Cardiac muscle cell (in vitro differentiated cells and primary cell): ENCODE results near the gene FBXL14. TPM values are rescaled to one million over a fixed set of nuclear protein-coding genes. Genes with fewer than 3 reads are reported as not detected.

Experiments used
- DNase-seq, 2 donors: peaks; one replicate each; pipeline versions ENCODE4 v3.0.0 to v3.0.0-alpha.2; 2010 to 2017; ENCODE audit warnings: low read depth in 1 of 2, low spot score in 1 of 2
- H3K27ac ChIP-seq: fragments of 200-600 bp; sonication (generic); 2 replicates; pipeline ENCODE4 v1.5.1; 2016
- H3K27me3 ChIP-seq: fragments of 200-600 bp; sonication (generic); 2 replicates; pipeline ENCODE4 v1.6.0; 2016; ENCODE audit warnings: control low read depth
- H3K36me3 ChIP-seq: fragments of 200-600 bp; sonication (generic); 2 replicates; pipeline ENCODE4 v1.5.1; 2016; ENCODE audit warnings: control low read depth
- H3K4me1 ChIP-seq: fragments of 200-600 bp; sonication (generic); 2 replicates; pipeline ENCODE4 v1.8.1; 2017; ENCODE audit warnings: low read depth, mild to moderate bottlenecking, mixed run types
- H3K4me3 ChIP-seq: fragments of 200-600 bp; sonication (generic); 2 replicates; pipeline ENCODE4 v1.5.1; 2016; ENCODE audit warnings: mild to moderate bottlenecking
- H3K9me3 ChIP-seq: fragments of 200-600 bp; sonication (generic); 2 replicates; pipeline ENCODE4 v1.5.1; 2017; ENCODE audit warnings: low read depth, mild to moderate bottlenecking, control low read depth
- polyA plus RNA-seq: library from polyadenylated mRNA; unstranded; fragments of >200 nt; fragmentation: Nextera tagmentation; extraction: Ambion mirVana; gene quantifications from 2 replicates; pipeline ENCODE4 v1.2.1, GENCODE V29; 2016
- total RNA-seq: library from RNA; depleted of rRNA; stranded (reverse); fragments of >200 nt; gene quantifications from 2 replicates; pipeline ENCODE4 v1.2.3, GENCODE V29; 2016
- TF ChIP-seq, protein P1 (sequence below): IDR thresholded peaks from 2 replicates; pipeline ENCODE4 v1.5.1; 2012; ENCODE audit warnings: low read depth, mild to moderate bottlenecking, low read length

The FBXL14 gene
- total and polyA plus RNA-seq, 2 experiments from 2014 or later, result 17.8 to 27.8 TPM

GRCh38 chr12:1594006-1594260 is 448 bp downstream of the FBXL14 start:
- H3K4me1 ChIP-seq, result peaks cover 45% of the 10 kb centered on the region
- TF ChIP-seq, protein P1, sequence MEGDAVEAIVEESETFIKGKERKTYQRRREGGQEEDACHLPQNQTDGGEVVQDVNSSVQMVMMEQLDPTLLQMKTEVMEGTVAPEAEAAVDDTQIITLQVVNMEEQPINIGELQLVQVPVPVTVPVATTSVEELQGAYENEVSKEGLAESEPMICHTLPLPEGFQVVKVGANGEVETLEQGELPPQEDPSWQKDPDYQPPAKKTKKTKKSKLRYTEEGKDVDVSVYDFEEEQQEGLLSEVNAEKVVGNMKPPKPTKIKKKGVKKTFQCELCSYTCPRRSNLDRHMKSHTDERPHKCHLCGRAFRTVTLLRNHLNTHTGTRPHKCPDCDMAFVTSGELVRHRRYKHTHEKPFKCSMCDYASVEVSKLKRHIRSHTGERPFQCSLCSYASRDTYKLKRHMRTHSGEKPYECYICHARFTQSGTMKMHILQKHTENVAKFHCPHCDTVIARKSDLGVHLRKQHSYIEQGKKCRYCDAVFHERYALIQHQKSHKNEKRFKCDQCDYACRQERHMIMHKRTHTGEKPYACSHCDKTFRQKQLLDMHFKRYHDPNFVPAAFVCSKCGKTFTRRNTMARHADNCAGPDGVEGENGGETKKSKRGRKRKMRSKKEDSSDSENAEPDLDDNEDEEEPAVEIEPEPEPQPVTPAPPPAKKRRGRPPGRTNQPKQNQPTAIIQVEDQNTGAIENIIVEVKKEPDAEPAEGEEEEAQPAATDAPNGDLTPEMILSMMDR, result no peak

GRCh38 chr12:1593174-1594005 is 991 bp downstream of the FBXL14 start:
- H3K4me1 ChIP-seq, result peaks cover 51% of the 10 kb centered on the region
- peak overlapping the region; percentile 75 for H3K4me3 ChIP-seq
- H3K27ac ChIP-seq, result peak overlapping the region; percentile 92
- H3K27me3 ChIP-seq, result no peaks in the 10 kb centered on the region
- no peaks in the 10 kb centered on the region for H3K9me3 ChIP-seq
- TF ChIP-seq, protein P1, result no peak
- H3K36me3 ChIP-seq, result no peaks in the 10 kb centered on the region
- DNase-seq, result peak in 1 of 2 donors; percentile 65

More at GRCh38 chr12:1594006-1594260, 448 bp downstream of the FBXL14 start:
- Histone ChIP-seq H3K27me3 (no peaks in the 10 kb centered on the region), H3K36me3 (no peaks in the 10 kb centered on the region), H3K27ac (peak overlapping the region; percentile 92), H3K9me3 (no peaks in the 10 kb centered on the region), H3K4me3 (peak overlapping the region; percentile 75)
- DNase-seq, result no peak

DNA sequence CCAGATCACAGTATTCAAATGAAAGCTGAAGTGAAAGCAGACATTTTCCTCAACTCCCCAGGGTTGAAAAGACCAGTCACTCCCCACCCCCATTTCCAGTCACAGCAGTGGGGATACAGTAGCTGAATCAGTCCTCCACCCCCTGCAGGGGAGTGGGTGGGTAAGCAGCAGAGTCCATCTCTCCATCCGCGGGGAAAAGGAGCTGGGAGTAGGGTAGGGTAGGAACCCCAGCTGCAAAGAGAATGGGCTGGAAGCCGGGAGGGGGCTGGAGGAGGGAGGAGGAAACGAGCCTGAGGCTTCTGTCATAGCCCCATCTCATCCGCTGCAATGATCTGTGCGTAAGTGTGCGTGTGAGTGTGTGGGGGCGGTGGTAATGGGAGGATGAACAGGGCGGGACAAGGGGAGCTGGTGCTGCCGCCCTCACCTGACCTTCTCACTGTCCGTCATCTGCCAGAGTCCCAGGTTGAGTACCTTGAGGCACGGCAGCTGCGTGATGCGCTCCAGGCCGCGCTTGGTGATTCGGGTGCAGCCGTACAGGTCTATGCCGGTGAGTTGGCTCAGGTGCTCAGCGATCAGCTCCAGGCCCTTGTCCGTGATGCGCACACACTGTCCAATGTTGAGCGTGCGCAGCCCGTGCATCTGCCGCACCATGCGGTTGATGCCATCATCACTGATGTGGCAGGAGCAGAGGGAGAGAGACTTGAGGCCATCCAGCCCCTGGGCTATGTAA is 1.8 kb downstream of the FBXL14 start:
- DNase-seq, result peak; percentile 24 to 46
- Histone ChIP-seq H3K9me3 (no peaks in the 10 kb centered on the region), H3K27me3 (no peaks in the 10 kb centered on the region), H3K36me3 (no peaks in the 10 kb centered on the region), H3K27ac (peak overlapping the region; percentile 92), H3K4me3 (peak overlapping the region; percentile 75), H3K4me1 (peaks cover 58% of the 10 kb centered on the region)
- TF ChIP-seq, protein P1, result no peak

- Histone ChIP-seq H3K4me3 (peak overlapping the region; percentile 75), H3K4me1 (peaks cover 59% of the 10 kb centered on the region), H3K27me3 (no peaks in the 10 kb centered on the region), H3K36me3 (no peaks in the 10 kb centered on the region), H3K27ac (no peak overlapping the region), H3K9me3 (no peaks in the 10 kb centered on the region)
- TF ChIP-seq, protein P1, result no peak
- peak in 1 of 2 donors; percentile 43 for DNase-seq
Measured at GRCh38 chr12:1591543-1591942, 2.8 kb downstream of the FBXL14 start.

- Histone ChIP-seq H3K4me3 (peak overlapping the region; percentile 75), H3K27ac (no peak overlapping the region), H3K4me1 (peaks cover 59% of the 10 kb centered on the region), H3K36me3 (no peaks in the 10 kb centered on the region), H3K27me3 (no peaks in the 10 kb centered on the region), H3K9me3 (no peaks in the 10 kb centered on the region)
- no peak for DNase-seq
- TF ChIP-seq, protein P1, result no peak
Measured at GRCh38 chr12:1591034-1591433, 3.3 kb downstream of the FBXL14 start.
